OCI-M2 (cell line): ENCODE results near the gene JPT2.
"Not testable (repeated sequence)": the region's sequence is repeated elsewhere in the genome, so short reads cannot be mapped to it uniquely, and the experiment has no call there.

Experiments used
- DNase-seq: peaks from one replicate; lab custom pipeline; 2025; ENCODE audit not compliant: unreplicated experiment; lab: John Stamatoyannopoulos, UW

The JPT2 gene

GRCh38 chr16:1727651-1728624 lies 49.9 kb downstream of the JPT2 start:
- no peak for DNase-seq

DNA sequence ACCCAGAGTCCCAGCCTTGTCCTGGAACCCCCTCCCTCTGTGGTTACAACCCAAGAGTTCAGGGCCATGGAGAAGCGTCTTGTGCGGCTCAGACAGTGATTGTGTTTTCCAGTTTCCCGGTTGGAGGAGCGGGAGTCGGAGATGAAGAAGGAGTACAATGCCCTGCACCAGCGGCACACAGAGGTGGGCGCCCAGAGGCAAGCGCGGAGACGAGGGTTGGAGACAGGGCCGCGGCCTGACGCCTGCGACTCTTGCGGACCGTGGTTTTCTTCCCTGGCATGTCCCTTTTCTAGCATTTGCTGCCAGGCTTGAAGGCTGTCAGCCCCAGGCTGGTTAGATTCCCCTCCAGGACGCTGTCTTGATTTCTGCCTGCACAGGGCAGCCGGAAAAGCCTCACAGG lies 50.9 kb downstream of the JPT2 start:
- no peak for DNase-seq

GRCh38 chr16:1729445-1729844 lies 51.4 kb downstream of the JPT2 start:
- no peak for DNase-seq

- no peak for DNase-seq
Observed at GRCh38 chr16:1731073-1731472, 53.0 kb downstream of the JPT2 start.

DNA sequence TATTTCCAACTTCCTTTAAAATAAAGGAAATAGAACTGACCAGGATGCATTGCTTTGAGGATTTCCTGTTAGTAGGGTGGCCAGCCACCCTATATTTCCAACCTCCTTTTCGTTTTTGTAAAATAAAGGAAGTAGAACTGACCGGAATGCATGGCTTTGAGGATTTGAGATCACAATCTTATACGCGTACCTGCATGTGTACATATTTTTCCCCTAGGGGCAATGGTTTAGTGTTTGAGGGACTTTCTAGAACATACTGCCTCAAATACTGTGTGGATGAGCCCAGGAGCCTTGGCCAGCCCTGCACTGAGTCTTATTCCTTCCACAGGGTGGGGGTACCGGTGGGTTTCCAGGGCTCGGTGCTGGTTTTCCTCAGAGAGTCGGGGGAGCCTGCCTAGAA lies 53.5 kb downstream of the JPT2 start:
- no peak for DNase-seq

GRCh38 chr16:1732071-1732470 lies 54.0 kb downstream of the JPT2 start:
- DNase-seq, result no peak

- DNase-seq, result not testable (repeated sequence)
Observed at GRCh38 chr16:1732551-1732987, 54.5 kb downstream of the JPT2 start.

DNA sequence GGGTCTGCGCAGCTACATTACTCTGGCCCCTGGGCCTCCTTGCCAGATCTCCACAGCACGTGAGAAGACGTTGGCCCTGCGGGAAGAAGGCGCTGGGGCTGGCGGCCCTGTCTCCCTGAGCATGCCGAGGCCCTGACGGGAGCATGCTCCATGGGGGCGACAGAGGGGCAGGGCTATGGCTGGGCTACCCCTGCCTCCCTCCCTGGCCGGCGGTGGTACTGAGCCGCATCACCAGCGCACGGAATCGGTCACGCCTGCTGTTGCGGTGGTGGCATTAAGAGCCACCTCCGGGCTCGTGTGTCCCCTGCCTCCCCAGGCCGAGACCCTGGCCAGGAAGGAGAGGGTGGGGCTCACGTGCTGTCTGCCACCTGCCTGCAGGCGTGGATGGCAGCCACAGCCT lies 56.0 kb downstream of the JPT2 start:
- no peak for DNase-seq

- no peak for DNase-seq
Observed at GRCh38 chr16:1734816-1735215, 56.7 kb downstream of the JPT2 start.

DNA sequence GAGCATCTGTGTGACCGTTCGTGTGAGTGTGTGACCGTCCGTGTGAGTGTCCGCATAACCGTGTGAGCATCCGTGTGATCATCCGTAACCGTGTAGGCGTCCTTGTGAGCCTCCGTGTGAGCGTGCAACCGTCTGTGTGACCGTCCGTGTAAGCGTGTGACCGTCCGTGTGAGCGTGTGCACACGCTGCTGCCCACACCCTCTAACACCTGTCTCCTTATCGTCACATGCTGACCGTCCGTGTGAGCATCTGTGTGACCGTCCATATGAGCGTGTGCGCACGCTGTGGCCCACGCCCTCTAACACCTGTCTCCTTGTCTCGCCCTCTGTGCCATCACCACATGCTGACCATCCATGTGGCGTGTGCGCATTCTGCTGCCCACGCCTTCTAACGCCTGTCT lies 62.2 kb downstream of the JPT2 start:
- no peak for DNase-seq

GRCh38 chr16:1740781-1741490 lies 62.9 kb downstream of the JPT2 start:
- DNase-seq, result no peak

DNA sequence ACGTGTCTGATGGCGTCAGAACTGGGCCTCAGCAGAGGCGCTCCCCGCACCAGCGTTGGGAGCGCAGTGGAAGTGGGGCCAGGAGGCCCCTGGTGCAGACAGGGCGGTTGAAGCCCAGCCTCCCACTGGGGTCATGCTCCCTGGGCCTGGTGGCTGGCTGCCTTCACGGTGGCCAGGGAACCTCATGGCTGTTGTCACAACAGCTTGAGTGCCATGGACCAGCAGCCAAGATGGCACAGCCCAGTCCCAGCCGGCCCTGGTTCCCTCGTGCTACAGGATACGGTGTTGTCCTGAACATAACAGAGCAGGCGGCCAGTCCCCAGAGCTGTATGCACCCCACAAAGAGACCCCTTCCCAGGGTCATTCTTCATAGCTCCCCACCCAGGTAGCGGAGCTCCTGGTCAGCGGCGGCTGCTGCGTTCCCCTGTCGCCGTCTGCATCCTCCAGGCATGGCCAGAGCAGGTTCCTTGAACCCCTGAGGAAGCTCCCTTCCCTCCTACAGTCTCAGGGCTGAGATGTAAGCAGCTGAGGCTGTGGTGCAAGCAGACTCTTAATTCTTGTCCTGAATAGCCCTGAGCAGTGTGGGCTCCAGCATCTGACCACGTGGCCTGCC lies 63.6 kb downstream of the JPT2 start:
- DNase-seq, result no peak

DNA sequence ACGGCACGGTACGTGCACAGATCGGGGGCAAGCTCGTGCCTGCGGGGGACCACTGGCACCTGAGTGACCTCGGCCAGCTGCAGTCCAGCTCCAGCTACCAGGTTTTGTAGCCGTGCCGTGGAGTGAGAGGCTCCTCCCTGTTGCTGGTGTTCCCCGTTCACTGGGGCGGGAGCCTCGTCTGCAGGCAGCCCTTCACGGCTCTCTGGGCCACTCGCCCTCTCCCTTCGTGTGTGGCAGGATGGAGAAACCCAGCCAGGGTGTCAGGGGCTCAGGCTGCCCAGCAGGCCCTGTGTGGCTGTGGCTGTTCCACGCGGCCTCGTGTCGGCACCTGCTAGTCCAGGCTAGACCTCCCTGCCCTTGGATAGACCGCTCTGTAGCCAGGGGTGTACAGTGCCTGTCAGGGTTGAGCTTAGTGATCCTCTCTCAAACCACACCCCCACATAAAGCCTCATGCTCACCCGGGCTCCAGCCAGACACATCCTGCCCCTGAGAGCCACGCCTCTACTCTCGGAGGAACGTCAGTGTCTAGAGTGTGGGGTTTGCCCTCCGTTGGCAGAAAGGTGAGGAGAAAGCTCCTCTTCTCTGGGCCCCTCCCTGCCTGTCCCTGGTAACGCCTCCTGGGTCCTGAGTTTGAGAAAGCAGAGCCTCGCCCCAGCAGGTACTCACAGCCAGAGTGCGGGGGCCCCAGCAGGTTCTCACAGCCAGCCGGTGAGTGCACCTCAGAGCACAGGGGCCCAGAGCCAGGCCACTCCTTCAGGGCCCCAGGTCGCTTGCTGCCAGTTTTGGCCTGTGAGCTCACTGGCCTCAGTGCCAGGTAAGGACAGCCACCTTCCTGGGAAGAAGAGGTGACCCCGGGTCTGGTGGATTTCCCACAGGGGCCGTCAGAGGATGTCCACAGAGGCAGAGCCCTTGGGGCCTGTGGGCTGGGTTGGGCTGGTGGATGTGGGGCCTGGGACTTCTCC lies 65.6 kb downstream of the JPT2 start:
- no peak for DNase-seq

- DNase-seq, result no peak
Observed at GRCh38 chr16:1744338-1744840, 66.3 kb downstream of the JPT2 start.

GRCh38 chr16:1745181-1745899 lies 67.3 kb downstream of the JPT2 start:
- no peak for DNase-seq

DNA sequence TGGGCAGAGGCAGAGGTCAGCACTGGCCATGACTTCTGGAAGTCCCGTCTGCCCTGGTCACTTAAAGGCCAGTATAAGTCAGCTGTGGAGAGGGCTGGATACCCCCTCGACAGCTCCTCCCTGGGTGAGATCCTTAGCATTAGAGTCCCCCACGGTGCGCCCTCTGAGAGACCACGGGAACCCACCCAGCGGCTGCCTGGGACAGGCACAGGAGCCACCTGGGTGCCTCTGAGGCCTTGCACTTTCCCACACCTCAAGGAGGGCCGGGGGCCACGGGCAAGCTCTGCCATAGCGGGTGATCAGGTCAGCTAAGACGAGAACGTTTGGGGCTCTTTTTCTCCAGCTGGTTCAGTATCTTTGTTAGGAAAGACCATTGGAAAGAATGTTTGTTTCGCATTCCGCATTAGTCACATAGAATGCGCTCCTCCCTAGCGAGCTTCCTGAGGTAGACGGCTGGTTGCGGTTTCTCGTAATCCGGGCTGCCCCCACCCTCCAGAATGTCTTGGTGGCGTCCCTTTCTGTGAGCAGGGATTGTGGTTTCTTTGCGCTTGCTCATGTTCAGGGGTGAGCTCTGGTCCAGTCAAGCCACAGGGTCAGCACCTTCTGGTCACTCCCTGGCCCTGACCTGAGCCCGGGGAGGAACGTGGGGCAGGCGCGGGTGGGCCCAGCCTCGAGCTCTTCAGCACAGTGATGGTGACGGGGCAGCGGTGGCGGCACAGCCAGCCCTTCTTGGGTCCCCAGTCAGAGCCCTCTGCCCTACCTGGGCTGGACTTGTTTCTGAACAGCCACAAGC lies 68.0 kb downstream of the JPT2 start:
- no peak for DNase-seq

DNA sequence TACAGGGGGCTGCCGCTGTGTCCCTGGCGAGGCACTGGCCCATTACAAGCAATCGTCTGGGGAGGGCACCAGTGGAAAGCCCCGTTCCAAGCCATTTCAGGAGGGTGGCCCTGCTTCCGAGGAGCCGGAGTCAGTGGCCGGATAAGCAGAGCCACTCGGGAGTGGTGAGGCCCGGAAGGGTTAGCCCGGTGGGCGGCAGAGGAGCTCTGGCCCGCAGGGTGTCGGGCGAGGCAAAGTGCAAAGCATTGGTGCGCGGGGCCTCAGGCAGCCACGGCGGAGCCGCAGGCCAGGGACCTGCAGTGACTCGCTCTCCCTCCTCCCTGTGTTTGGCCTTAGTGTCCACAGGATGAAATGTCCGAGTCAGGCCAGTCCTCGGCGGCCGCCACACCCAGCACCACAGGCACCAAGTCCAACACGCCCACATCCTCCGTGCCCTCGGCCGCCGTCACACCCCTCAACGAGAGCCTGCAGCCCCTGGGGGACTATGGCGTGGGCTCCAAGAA lies 68.7 kb downstream of the JPT2 start:
- no peak for DNase-seq

- DNase-seq, result no peak
Observed at GRCh38 chr16:1747934-1748333, 69.9 kb downstream of the JPT2 start.
